NCI-H526 treated with DMSO at 0.1 percent for 48 hours (cell line): Measurements from ENCODE around the gene TRIM47.

Source experiments
- DNase-seq: peaks from one replicate; lab custom pipeline; 2025; lab: John Stamatoyannopoulos, UW

TRIM47 gene

DNA sequence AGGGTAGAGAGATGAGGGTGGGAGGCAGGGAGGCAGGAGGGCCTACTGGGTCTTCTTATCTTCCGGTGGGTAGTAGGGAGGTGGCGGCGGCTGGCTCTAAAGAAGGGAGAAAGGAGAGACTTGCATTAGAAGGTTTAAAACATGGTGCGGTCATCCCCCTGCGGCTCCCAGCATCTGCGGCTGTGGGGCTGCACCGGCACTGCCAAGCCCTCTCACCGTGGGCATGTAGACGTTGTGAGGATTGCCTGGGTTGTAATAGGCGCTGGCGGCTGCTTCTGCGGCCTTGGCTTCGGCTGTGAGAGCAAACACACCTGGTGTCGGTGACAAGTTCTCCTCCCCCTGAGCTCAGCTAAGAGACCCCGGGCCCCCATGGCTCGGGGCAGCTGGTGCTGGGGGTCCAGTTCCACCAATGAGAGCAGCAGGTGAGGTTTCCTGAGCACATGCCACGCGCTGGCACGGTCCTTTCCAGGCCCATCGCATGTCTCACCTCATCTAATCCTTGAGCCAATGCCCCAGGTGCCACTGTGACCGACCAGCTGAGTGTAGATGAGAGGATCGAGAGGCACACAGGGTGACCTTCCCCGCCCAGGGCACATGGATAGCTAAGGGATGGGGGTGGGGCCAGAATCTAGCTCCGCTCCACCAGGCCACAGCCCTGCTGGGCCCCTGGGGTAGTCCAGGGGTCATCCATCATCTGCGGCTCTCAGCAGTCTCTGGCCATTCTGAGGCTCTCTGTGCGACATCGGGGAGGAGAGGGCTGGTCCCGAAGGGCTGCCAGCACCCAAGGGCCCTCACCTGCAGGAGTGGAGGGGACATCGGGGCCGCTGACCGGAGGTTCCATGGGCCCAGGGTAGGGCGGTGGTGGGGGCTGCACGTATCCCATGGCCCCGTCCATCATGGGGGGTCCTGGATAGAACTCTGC is 31.4 kb downstream of the TRIM47 start:
- DNase-seq = no peak

DNA sequence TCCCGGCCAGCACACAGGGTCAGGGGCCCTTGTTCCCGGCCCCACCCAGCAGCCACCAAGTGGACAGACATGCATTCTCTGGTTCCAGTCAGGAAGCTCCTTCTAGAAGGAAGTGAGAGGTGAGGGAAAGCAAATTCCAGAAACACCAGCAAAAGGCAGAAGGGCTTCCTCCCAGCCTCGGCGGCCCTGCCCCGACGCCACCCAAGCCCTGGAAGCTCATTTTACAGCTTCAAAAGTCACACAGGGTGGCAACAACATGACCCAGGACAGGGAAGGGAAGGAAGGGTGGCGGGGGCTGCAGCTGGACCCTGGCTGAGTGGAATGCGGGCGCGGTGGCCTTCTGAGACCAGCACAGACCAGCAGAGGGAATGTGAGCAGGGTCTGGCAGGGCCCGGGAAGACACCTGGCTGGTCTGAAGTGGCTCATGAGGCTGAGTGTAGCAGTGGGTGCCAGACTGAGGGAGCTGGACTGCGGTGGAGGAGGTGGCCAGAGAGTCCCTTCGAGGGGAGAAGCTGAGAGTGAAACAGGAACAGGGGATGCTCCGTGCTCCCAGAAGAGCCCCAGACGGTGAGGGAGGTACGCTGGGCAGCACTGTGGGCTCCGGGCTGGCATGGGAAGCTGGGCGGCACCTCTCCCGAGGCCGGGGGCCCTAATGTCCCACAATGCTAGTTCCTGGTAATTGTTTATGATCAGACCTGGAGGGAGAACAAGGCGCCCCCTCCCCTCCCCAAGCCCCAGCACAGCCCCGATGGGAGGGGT is 32.3 kb downstream of the TRIM47 start:
- DNase-seq = no peak

DNA sequence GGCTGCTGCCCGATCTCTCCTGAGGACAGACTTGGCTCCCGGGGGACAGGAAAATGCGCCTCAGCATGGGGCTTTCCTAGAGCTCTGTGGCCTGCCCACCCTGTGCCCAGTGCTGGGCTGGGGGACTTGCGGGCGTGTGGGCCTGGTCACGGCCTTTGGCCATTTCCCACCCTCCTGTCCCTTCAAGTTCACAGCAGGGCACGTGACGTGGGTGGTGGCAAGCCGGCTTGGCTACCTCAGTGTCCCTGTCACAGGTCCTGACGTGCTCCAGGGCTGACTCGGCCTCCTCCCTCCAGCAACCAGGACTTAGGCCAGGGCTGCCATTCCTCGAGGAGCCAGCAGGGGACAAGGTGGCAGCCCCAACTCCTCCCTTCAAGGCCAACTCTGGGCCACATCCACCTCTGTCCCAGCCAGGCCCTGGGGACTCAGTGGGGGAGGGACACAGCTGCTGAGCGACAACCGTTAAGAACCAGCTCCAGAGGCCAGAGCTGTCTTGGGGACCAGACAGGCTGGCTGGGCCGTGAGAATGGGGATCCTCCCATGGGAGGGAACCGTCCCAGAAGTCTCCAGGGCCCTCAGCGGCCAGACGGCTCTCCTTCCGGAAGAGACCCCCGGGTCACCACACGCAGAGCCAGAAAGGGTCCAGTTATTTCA is 33.2 kb downstream of the TRIM47 start:
- DNase-seq = peak; percentile 11

DNA sequence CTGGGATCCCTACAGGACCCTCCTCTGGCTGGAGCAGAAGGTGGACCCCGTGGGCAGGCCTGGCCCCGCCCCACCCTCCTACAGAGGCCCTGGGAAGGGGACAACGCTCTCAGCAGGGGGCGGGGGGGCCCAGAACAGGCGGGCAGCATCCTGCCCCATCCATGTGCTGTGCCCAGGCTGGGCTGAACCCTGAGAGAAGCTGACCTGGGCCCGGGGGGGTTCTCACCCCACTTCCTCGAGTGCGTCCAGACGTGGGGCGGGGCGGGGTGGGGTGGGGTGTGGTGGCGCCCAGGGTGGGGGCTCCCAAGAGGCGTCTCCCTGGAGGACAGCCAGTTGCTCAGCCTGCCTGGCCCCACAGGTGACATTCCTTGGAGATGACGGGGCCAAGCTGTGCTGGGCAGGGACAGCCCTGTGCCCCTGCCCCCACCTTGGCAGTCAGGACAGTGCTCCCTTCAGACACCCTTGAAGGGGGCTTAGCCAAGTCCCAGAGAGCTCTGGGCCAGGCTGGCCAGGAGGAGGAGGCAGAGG is 33.8 kb downstream of the TRIM47 start:
- DNase-seq = no peak

DNA sequence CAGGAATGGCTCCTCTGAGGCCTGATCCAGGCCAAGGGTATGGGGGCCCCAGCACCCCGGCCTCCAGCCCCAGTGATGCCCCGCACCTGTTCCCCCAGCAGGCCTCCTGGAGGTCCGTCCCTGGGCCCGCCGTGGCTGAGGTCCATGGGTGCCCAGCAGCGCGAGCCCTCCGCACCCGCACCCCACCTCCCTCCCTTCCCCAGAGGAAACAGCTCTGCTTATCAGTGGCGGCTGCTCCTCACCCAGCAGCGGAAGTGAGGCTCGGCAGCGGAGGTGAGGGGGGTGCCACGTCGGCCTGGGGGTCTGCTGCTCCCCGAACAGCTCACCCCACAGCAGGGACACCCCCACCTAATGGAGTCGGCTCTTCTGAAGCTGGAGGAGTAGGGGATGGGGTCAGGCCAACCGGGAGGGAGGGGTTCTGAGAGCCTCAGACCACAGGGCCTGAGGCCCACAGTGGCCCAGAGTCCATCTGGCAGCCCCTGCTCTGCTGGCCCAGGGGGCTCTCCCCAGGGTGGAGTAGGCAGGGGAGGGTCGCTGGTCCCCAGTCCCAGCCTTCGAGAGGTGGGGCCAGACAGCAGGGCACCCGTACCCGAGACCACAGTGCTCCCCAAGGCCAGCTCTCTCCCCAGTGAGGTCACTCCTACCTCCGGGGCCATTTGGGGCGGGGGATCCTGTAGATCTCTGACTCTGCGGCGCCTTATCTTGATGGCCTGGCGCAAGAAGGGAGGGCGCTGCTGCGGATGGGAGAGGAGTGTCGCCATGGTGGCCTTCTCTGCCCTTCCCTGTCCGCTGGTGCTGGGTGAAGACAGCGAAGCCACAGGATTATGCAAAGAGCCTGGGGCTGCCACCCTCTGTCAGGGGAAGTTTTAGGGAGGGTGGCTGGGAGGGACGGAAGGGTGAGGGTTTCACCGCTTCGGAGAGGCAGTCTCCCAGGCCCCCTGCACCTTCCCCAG is 34.5 kb downstream of the TRIM47 start, which contains the start of gene UNC13D:
TSS of gene UNC13D (minus strand) at position 828 of the 953 bp plus-strand sequence. CDS start at position 761, 67 bp downstream.
- no peak for DNase-seq

DNA sequence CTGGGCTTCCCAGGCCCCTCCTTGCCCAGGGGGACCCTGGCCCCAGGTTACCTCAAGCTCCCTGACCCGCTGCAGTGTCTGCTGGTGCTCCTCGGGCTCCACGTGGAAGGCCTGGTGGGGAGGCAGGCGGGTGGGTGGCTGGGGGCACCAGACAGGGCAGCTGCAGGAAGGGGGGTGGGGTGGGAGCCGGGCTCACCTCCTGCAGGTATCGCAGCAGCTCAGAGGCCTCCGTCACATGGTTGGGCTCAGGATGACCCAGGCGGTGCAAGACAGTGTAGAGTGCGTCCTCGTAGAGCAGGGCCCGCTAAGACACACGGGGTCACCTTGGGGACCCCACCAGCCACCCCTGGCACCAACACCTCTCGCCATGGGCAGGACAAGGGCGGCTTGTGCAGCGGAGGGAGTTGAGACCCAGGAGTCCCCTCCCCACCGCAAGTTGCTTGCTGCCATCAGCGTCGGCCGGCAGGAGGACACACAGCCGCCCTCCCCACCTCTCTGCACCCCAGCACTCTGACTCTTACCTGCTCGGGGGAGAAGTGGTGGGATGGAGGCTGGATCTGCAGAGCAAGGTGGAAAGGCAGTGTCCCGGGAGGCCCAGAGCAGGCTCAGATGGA is 35.3 kb downstream of the TRIM47 start:
- no peak for DNase-seq

DNA sequence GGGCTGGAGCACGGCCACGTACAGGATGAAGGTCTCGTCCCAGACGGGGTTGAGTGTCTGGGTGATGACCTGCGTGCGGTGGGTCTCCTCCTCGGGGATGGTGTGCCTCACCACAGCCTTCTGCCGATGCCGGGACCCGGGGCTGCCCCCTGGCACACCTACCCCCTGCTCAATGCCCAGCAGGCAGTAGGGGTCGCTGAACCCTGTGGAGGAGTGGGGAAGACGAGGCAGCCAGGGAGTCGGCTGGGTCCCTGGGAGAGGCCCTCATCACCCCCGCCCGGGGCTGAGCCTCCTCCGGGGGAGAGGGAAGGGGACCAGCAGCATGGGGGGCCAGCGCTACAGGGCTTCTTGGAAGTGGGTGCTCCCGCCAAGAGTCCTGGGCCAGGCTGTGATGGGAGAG is 36.0 kb downstream of the TRIM47 start:
- no peak for DNase-seq

DNA sequence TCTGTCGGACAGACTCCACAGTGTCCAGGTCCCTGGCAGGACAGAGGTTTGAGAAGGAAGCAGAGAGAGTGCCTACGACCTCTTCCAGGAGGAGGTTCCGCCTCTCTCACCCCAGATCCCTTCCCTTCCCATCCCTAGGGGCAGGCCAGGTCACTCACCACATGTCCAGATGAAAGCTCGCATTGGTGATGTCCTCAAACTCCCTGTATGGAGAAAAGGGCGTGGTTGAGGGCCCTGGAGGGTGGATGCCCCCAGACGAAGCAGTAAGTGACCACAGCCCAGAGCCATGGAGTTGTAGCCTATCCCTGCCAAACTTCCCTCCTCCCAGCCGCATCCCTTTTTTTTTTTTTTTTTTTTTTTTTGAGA is 37.6 kb downstream of the TRIM47 start:
- no peak for DNase-seq

DNA sequence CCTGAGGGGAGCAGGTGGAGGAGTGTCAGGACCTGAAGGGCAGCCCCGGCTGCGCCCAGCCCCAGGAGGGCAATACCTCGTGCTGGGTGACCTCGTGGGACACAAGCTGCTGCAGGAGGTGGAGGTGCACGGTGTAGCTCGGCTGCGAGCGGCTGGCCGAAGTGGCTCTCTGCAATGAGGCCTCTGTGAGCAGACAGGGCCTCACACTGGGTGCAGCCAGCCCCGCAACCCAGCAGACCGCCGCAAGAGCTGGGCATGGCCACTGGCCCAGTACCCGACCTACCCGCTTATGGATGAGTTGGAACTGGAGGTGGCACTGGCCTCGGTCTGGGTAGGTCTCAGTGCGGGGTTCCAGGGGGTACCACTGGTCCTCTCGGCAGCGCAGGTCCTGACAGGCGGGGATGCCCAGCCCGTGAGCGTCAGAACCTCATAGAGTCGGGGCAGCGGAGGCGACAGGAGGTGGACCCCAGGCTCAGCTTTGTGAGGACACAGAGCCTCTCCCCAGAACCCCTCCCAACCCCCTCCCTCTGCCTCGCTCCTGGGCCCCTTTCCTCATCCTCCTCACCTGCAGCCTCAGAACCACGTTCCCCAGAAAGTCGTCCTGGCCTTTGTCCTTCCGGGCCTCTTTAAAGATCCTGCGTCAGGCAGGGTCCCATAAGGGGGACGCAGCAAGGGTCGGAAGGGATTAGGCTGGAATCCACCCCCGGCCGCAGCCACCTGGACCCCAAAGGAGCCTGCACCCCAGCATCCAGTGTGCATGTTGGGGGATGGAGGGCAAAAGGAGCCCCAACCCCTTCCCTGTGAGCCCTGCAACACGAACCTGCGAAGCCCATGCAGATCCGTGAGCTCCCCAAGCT is 38.2 kb downstream of the TRIM47 start:
- no peak for DNase-seq

DNA sequence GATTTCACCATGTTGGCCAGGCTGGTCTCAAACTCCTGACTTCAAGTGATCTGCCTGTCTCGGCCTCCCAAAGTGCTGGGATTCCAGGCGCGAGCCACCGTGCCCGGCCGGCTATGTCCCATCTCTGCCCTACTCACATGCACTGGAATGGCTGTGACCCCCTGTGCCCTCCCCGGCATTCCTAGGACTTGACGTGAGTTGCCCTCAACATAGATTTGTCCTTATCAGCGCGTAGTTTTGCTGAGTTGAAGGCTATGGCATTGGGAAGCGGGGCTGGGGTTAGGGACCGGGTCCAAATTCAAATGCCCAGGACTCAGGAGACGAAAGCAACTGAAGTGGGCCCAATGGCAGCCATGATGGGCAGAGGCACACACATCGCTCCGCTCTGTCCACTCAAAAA is 40.0 kb downstream of the TRIM47 start:
- DNase-seq = no peak

DNA sequence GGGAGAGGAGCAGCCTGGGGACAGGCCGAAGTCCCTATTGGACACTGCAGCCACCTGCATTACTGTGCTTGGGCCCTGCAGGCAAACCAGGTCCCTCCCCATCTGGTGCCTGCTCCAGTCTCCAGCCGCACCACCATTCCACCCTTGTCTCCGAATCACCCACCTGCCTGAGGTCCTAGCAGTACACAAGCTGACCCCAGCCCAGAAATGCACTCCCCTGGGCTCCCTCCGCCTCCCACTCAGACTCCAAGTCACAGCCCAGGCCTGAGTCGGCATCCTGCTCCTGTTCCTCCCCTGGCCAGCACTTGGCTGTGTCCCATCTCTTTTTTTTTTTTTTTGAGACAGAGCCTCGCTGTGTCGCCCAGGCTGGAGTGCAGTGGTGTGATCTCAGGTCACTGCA is 40.5 kb downstream of the TRIM47 start:
- no peak for DNase-seq

DNA sequence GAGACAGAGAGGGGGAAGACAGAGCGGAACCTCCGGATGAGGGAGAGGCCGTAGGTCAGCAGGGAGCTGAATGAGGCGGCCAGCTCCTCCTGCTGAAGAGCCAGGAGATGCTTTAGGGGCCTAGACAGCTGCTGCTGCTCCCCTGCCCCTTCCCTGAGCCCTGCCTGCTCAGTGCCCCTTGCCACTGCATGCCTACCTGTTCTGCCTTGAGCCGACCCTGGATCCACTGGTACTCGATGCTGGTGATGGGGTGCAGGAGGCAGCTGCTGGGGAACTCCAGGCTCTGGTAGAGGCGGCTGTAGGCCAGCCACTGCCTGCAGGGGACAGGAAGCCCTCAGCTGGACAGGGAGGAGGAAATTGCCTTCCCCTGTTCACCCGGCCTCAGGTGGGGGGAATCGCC is 41.8 kb downstream of the TRIM47 start:
- DNase-seq = no peak

DNA sequence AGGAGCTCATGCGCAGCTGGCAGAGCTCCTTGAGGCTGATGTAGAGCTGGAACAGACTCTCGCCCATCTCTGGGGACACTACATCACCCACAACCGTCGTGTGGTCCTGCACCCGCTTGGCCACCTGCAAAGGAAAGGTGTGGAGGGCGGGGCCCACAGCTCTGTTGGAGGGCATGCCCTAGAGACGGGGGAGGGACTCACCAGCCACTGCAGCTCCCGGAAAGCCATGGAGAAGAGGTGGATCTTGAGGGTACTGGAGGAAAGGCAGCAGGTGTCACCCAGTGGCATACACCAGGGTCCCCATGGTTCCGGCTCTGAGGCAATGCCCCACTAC is 42.8 kb downstream of the TRIM47 start:
- no peak for DNase-seq

DNA sequence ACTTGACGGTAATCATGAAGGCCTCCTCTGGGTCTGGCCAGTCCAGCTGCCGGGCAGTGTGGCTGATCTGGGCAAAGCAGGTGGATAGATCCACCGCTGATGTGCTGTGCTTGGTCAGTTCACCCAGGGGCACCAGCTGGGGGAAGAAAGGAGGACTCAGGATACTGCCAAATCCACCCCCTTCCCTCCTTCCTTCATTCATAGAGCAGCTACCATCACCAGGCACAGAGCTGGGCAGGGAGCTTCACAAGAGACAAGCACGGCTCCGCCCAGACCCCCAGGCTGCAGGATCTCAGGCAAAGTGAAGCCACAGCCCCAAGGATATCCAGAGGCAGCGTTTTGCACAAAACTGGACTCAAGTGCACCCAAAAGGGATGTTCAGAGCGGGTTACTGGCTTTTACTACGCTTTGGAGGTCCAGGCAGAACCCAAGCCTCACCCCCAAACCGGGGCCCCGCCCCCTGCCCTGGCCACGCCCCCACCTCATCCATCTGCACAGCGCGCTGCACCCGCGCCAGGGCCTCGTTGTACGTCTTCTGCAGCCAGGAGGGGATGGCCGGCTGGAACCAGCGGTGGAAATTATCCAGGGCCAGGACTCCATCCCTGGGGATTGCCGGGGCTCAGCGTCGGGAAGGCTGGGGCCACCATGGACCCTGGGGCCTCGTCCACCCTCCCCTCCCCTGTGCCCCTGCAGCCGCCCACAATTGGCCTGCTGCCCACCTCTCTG is 43.3 kb downstream of the TRIM47 start:
- no peak for DNase-seq

DNA sequence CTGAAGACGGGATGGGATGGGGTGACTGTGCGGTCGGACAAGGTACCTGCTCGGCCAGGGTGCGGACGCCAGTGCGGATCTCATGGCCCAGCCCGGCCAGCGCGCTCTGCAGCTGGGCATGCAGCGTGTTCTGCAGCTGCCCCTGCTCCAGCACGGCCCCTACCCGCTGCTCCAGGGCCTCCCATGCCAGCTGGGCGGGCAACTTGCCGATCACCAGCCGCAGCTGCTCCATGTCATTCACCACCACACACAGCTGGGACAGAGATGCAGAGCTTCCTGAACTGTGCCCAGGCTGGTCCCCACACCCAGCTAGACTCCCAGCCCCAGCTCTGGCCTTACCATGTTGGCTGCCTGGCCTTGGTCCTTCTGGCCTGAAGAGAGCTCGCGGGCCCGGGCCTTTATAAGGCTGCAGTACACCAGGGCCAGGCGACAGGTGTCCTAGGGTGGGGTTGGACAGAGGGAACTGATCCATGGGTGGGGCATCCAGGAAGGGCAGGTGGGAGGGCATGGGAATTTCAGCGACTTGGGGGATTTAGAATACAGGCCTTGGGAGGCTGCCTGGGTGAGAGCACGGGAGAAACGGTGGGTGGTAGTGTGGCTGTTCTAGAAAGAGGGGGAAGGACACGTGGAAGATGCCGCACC is 44.0 kb downstream of the TRIM47 start:
- DNase-seq = no peak

DNA sequence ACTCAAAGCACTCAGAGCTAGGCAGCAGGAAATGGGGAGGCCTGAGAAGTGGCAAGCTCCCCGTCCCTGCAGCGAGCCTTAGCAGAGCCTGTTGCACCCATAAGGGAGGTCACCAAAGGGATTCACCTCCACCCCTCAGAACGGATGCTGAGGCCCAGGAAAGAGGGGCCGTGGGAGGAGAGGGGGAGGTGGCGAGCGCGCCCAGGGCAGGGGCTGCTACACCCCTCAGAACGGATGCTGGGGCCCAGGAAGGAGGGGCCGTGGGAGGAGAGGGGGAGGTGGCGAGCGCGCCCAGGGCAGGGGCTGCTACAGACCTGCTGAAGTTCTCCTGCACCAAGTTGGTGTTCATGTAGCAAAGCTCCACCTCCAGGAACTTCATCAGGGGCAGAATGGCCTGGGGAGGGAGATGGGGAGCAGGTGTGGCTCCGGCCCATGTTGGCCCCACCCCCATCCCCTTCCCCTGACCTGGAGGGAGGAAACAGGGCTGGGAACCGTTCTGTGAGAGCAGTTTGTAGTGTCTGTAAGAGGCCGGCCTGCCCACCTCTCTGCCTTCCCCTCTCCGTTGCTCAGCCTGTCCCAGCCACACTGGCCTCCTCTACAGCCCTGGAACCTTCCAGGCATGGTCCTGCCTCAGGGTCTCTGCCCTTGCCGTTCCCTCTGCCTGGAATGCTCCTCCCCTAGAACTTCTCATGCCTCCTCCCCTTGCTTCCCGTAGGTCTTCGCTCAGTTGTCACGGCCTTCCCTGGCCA is 45.6 kb downstream of the TRIM47 start:
- DNase-seq = no peak

DNA sequence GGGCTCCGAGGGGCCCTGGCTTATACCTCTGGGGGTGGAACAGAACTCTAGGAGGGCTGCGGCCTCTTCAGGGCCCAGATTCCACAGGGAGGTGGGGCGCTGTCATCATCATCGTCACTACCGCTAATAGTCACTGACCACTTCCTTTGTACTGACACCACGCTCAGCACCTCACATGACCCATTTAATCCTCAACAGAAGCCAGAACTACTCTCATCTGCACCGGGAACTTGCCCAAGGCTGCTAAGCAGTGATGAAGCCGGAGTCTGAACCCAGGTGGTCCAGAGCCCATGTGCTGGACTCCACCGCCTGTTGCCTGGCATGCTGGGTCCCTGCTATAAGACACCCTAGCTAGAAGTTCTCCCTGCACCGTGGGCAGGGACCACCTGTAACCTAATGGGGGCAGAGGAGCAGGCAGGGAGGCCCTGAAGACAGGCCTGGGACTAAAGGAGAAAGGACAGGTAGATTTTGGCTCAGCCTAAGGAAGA is 46.2 kb downstream of the TRIM47 start:
- DNase-seq = no peak

DNA sequence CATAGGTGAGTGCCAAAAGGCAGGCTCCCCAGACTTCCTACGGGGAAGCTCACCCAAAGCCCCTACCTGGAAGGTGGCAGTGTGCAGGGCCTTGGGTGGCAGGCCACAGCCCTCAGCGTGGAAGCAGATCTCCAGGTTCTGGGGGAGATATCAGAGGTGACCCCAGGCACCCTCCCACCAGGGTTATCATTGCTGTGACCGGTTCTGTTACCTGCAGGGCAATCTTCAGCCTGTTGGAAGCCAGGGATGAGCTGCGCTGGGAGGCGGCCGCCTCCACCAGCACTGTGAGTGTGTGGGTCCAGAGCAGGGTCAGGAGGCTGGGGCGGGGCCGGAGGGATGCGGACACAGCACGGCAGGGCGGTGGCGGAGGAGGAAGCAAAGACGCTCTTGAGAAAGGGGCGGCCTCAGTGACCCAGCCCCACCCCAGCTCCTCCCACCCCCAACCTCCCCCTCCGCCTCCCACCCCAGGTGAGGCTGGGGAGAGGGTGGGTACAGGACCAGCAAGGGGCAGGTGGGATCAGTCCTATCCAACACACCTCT is 47.3 kb downstream of the TRIM47 start:
- no peak for DNase-seq
